ENCODE data around the gene APOC1.
"Not testable (repeated sequence)": the region's sequence is repeated elsewhere in the genome, so short reads cannot be mapped to it uniquely, and the experiment has no call there.

The APOC1 gene

DNA sequence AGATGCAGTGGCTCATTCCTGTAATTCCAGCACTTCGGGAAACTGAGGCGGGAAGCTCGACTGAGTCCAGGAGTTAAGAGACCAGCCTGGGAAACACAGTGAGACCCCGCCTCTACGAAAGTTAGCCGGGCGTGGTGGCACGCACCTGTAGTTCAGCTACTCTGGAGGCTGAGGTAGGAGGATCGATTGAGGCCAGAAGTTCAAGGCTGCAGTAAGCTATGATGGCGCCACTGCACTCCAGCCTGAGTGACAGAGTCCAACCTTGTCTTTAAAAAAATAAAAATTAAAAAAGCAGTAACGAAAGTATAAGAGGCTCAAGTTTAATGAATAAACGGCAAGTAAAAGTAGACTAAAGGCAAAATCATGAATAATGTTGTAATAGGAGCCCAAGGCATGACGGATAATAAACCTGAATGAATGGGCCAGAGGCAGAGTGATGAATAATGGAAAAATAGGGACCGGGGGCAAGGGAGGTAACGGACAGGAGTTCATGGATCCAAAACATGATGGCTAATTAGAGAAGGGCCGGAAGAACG is 24.5 kb upstream of the APOC1 start:
- no peak for DNase-seq (ENCODE audit: low read depth)

DNA sequence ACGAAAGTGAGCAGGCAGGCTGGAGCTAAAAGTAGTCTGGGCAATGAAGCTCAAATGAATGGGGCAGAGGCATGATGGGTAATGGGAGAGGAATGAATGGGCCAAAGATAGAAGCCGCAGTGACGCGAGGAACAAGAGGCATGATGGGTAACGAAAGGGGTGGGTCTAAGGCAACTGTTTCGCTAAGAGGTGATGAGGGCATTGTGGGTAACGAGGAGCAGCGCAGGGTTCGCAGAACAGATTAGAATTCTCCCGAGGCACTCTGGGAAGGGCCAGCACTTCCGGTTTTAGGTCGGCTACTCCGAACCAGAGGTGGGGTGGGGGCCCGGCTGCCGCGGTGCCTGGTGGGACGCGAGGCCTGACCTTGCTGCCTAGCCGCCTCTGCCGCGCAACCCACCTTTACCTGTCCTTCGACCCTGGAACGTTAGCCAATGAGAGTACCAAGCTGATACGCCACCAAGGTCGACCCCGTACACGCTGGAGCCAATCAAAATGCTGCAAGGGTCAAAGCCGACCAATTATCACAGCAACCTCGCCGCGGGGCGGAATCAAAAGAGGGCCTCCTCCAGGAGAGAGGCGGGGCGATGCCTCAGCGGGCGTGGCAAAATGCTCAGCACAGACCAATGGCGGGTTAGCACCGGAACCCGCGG is 23.9 kb upstream of the APOC1 start:
- DNase-seq (ENCODE audit: low read depth): peak; percentile 99

DNA sequence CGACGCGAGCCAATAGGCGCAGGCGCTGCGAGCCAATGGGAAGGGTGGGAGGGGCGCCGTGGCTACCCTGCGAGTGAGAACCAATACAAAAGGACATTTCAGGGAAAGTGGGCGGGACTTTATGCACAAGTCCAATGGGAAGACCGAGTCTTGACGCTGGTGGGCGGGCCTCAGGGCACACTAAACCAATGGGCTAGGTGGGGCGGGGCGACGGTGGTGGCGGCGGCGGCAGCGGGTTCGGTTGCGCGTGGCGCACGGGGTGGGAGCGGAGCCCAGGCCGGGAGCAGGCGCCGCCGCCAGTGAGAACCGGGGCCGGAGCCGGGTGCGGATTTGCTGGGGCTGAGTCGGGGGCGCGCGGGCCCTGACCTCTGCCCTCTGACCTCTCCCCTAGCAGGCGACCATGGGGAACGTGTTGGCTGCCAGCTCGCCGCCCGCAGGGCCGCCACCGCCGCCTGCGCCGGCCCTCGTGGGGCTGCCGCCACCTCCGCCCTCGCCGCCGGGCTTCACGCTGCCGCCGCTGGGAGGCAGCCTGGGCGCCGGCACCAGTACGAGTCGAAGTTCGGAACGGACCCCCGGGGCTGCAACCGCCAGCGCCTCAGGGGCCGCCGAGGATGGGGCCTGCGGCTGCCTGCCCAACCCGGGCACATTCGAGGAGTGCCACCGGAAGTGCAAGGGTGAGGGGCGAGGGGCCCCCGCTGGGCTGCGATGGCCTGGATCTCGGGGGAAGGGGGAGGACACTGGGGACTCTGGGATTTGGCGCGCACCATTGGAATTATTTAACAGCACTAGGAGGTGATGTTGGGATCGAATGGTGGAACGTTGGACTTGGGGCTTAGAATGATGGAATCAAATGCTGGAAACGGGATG is 23.2 kb upstream of the APOC1 start, which contains the start of gene TOMM40:
Gene TOMM40 (plus strand): TSS at position 239 of the 867 bp plus-strand sequence. CDS start 162 bp downstream, at position 401.
- peak; percentile 98 for DNase-seq (ENCODE audit: low read depth)

DNA sequence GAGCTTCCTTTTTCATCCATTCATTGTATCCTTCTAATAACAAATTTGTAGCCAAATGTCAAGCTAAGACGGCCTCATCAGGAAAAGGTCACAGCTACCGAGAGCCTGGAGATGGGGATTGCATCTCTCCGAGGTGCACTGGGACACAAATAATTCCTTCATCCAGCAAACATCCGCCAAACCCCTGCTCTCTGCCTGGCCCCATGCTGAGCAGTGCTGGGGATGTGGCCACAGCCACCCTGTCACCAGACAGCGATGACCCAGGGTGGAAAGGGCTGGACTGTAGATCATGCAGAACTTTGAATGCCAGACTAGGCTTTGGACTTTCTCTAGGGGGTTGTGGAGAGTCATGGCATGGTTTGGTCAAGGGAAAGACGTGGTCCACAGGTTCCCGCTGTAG is 21.5 kb upstream of the APOC1 start:
- no peak for DNase-seq (ENCODE audit: low read depth)

DNA sequence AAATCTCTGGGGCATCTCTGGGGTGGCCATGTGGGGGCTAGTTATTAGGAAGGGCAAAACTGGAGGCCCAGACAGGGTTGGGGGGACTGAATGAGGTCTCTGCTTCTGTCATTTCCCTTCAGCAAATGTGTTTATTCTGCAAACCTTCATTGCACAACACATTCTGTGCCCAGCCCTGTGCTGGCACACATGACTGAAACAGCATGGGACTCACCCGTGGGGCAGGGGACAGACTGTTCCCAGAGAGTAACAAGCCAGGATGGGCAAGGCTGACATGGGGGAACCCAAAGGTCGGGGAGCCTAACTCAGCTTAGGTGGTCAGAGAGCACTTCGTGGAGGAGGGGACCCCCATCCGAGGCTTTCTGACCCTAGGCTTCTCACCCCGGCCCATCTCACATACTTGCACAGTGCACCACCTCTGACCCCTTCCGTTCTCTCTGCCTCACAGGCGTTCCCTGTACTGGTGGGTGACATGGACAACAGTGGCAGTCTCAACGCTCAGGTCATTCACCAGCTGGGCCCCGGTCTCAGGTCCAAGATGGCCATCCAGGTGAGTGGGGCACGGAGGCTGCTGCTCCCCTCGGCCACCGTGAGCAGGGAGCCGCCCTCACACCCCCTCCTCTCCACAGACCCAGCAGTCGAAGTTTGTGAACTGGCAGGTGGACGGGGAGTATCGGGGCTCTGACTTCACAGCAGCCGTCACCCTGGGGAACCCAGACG is 20.9 kb upstream of the APOC1 start:
- no peak for DNase-seq (ENCODE audit: low read depth)

DNA sequence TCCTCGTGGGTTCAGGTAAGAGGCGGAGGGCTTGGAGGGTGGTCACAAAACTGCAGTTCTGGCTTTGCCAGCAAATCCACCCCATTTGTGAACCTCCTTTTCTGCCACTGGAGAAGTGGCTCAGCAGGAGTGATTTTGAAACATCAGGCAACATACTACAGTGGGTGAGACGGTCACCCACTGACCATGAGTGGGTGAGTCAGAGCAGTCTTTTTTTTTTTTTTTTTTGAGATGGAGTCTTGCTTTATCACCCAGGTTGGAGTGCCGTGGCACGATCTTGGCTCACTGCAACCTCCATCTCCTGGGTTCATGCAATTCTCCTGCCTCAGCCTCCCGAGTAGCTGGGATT is 20.4 kb upstream of the APOC1 start:
- no peak for DNase-seq (ENCODE audit: low read depth)

DNA sequence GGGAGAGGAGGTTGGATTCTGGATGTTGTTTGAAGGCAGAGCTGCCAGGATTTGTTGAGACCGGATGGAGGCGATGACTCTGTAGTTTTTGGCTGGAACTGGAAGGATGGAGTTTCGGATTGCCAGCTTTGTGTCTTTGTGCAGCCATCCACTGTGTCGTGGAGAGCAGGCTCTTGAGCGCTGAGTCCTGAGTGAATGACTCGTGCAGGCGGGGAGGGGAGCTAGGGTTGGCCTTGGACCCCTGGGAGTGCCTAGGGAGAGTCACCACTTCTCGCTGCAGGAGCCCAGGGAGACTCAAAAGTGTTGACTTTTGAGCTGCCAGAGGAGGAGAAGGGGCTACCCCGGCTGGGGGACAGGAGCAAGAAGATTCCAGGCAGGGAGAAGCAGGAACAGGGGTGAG is 19.5 kb upstream of the APOC1 start:
- no peak for DNase-seq (ENCODE audit: low read depth)

DNA sequence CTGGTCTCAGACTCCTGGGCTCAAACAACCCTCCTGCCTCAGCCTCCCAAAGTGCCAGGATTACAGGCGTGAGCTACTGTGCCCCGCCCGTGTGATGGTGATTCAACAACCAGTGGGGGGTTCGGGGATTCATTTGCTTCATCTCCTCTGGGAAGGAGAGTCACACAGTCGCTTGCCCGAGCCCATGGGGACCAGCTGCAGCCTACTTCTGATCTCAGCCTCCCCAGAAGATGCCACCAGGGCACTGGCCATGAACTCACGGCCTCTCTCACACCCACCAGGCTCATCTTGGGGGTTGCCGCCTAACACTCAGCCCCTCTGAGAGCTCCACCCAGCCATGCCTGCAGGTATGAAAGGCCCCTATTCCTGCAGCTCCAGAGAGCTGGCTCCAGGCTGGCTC is 16.6 kb upstream of the APOC1 start:
- DNase-seq (ENCODE audit: low read depth): no peak

DNA sequence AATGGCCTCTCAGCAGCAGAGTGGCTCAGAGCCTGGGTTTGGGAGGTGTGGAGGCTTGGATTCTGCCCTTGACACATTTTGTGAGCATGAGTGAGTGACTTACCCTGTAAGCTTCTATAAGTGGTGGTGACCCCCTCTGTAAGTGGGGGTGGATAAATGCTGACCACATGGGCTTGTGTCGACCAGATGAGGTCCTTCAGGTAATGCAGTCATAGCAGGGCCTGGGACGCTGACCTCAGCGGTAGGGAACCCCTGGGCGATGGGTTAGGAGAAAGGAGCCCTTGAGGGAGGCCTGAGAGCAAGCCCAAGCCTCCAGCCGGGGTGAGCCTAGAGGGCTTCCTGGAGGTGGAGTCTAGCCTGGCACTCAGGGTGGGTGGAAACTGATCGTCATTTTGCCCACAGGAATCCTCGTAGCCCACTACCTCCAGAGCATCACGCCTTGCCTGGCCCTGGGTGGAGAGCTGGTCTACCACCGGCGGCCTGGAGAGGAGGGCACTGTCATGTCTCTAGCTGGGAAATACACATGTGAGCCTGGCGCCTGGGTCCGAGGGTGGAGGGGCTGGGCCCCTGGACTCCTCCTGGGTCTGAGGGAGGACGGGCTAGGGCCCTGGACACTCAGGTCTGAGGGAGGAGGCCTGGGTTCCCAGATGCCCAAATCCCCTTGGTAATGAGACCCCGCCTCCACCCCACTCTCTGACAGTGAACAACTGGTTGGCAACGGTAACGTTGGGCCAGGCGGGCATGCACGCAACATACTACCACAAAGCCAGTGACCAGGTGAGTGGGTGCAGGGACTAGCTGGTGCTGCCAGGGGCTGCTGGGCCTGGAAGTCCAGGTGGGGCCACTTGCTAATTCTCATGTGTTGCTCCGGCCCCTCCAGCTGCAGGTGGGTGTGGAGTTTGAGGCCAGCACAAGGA is 13.8 kb upstream of the APOC1 start:
- DNase-seq (ENCODE audit: low read depth): no peak

DNA sequence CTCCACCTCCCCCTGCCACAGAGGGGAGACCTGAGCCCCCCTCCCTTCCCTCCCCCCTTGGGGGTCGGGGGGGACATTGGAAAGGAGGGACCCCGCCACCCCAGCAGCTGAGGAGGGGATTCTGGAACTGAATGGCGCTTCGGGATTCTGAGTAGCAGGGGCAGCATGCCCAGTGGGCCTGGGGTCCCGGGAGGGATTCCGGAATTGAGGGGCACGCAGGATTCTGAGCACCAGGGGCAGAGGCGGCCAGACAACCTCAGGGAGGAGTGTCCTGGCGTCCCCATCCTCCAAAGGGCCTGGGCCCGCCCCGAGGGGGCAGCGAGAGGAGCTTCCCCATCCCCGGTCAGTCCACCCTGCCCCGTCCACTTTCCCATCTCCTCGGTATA is 11.2 kb upstream of the APOC1 start:
- no peak for DNase-seq (ENCODE audit: low read depth)

DNA sequence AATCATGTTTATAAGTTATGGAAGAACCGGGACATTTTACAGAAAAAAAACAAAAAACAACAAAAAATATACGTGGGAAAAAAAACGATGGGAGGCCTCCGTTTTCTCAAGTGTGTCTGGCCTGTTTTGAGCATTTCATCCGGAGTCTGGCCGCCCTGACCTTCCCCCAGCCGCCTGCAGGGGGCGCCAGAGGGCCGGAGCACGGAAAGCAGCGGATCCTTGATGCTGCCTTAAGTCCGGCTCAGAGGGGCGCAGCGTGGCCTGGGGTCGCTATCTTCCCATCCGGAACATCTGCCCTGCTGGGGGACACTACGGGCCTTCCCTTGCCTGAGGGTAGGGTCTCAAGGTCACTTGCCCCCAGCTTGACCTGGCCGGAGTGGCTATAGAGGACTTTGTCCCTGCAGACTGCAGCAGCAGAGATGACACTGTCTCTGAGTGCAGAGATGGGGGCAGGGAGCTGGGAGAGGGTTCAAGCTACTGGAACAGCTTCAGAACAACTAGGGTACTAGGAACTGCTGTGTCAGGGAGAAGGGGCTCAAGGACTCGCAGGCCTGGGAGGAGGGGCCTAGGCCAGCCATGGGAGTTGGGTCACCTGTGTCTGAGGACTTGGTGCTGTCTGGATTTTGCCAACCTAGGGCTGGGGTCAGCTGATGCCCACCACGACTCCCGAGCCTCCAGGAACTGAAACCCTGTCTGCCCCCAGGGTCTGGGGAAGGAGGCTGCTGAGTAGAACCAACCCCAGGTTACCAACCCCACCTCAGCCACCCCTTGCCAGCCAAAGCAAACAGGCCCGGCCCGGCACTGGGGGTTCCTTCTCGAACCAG is 10.6 kb upstream of the APOC1 start:
- no peak for DNase-seq (ENCODE audit: low read depth)

DNA sequence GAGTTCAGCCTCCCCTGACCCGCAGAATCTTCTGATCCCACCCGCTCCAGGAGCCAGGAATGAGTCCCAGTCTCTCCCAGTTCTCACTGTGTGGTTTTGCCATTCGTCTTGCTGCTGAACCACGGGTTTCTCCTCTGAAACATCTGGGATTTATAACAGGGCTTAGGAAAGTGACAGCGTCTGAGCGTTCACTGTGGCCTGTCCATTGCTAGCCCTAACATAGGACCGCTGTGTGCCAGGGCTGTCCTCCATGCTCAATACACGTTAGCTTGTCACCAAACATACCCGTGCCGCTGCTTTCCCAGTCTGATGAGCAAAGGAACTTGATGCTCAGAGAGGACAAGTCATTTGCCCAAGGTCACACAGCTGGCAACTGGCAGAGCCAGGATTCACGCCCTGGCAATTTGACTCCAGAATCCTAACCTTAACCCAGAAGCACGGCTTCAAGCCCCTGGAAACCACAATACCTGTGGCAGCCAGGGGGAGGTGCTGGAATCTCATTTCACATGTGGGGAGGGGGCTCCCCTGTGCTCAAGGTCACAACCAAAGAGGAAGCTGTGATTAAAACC is 9.9 kb upstream of the APOC1 start:
- no peak for DNase-seq (ENCODE audit: low read depth)

DNA sequence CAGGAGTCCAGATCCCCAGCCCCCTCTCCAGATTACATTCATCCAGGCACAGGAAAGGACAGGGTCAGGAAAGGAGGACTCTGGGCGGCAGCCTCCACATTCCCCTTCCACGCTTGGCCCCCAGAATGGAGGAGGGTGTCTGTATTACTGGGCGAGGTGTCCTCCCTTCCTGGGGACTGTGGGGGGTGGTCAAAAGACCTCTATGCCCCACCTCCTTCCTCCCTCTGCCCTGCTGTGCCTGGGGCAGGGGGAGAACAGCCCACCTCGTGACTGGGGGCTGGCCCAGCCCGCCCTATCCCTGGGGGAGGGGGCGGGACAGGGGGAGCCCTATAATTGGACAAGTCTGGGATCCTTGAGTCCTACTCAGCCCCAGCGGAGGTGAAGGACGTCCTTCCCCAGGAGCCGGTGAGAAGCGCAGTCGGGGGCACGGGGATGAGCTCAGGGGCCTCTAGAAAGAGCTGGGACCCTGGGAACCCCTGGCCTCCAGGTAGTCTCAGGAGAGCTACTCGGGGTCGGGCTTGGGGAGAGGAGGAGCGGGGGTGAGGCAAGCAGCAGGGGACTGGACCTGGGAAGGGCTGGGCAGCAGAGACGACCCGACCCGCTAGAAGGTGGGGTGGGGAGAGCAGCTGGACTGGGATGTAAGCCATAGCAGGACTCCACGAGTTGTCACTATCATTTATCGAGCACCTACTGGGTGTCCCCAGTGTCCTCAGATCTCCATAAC is 8.8 kb upstream of the APOC1 start, which contains the start of gene APOE:
Gene APOE (plus strand): TSS at position 360 of the 724 bp plus-strand sequence. CDS start 829 bp downstream, outside the sequence.
- DNase-seq (ENCODE audit: low read depth): no peak

DNA sequence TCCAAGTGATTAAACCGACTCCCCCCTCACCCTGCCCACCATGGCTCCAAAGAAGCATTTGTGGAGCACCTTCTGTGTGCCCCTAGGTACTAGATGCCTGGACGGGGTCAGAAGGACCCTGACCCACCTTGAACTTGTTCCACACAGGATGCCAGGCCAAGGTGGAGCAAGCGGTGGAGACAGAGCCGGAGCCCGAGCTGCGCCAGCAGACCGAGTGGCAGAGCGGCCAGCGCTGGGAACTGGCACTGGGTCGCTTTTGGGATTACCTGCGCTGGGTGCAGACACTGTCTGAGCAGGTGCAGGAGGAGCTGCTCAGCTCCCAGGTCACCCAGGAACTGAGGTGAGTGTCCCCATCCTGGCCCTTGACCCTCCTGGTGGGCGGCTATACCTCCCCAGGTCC is 6.8 kb upstream of the APOC1 start:
- no peak for DNase-seq (ENCODE audit: low read depth)

DNA sequence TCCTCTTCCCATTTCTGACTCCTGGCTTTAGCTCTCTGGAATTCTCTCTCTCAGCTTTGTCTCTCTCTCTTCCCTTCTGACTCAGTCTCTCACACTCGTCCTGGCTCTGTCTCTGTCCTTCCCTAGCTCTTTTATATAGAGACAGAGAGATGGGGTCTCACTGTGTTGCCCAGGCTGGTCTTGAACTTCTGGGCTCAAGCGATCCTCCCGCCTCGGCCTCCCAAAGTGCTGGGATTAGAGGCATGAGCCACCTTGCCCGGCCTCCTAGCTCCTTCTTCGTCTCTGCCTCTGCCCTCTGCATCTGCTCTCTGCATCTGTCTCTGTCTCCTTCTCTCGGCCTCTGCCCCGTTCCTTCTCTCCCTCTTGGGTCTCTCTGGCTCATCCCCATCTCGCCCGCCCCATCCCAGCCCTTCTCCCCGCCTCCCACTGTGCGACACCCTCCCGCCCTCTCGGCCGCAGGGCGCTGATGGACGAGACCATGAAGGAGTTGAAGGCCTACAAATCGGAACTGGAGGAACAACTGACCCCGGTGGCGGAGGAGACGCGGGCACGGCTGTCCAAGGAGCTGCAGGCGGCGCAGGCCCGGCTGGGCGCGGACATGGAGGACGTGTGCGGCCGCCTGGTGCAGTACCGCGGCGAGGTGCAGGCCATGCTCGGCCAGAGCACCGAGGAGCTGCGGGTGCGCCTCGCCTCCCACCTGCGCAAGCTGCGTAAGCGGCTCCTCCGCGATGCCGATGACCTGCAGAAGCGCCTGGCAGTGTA is 6.2 kb upstream of the APOC1 start:
- DNase-seq (ENCODE audit: low read depth): no peak

DNA sequence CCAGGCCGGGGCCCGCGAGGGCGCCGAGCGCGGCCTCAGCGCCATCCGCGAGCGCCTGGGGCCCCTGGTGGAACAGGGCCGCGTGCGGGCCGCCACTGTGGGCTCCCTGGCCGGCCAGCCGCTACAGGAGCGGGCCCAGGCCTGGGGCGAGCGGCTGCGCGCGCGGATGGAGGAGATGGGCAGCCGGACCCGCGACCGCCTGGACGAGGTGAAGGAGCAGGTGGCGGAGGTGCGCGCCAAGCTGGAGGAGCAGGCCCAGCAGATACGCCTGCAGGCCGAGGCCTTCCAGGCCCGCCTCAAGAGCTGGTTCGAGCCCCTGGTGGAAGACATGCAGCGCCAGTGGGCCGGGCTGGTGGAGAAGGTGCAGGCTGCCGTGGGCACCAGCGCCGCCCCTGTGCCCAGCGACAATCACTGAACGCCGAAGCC is 5.6 kb upstream of the APOC1 start:
- DNase-seq (ENCODE audit: low read depth): no peak

DNA sequence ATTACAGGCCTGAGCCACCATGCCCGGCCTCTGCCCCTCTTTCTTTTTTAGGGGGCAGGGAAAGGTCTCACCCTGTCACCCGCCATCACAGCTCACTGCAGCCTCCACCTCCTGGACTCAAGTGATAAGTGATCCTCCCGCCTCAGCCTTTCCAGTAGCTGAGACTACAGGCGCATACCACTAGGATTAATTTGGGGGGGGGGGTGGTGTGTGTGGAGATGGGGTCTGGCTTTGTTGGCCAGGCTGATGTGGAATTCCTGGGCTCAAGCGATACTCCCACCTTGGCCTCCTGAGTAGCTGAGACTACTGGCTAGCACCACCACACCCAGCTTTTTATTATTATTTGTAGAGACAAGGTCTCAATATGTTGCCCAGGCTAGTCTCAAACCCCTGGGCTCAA is 4.6 kb upstream of the APOC1 start:
- DNase-seq (ENCODE audit: low read depth): no peak

DNA sequence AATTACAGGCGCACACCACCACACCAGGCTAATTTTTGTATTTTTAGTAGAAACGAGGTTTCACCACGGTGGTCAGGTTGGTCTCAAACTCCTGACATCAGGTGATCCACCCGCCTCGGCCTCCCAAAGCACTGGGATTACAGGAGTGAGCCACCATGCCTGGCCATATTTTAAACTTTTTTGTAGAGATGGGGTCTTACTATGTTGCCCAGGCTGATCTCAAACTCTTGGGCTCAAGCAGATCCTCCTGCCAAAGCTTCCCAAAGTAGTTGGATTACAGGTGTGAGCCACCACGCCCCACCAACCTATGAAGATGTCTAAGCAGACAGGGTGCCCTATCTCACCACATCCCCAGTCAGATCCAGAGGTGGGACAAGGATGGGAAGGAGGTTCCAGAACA is 2.5 kb upstream of the APOC1 start:
- DNase-seq (ENCODE audit: low read depth): not testable (repeated sequence)

DNA sequence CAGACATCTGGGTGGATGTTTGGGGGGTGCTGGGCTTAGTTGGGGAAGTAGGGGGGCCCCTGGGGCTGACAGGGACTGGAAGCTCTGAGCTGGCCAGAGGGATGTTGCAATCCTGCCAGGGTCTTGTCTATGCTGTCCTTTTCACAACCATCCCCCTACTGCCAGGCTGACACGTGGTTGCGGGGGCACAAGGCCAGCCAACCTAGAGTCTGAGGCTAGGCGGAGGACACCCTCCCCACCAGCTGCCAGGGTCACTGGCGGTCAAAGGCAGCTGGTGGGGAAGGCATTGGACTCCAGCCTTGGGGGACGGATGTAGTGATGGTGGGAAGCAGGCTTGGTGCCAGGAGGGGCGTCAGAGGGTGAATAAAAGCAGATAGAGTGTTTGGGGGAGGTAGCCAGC is 1.6 kb upstream of the APOC1 start:
- no peak for DNase-seq (ENCODE audit: low read depth)
